Tibial artery (tissue), 4 donors: ENCODE data around the gene ADORA3.

ENCODE experiments used
- DNase-seq, 2 donors: peaks; one replicate each; pipeline ENCODE4 v3.0.0-alpha.2; 2019
- H3K27ac ChIP-seq, 2 donors: fragments of 200-600 bp; sonication (generic) in 1 of 2; 1 replicate in 1 of 2; 2 replicates in 1 of 2; pipeline ENCODE4 v1.5.1; 2018 to 2019; ENCODE audit warnings: mild to moderate bottlenecking in 1 of 2
- H3K27me3 ChIP-seq, 2 donors: fragments of 200-600 bp; sonication (generic) in 1 of 2; one replicate each; pipeline versions ENCODE4 v1.5.1 to v1.6.0; 2016 to 2019
- H3K36me3 ChIP-seq, 3 donors: fragments of 200-600 bp; sonication (generic) in 2 of 3; one replicate each; pipeline ENCODE4 v1.5.1; 2016 to 2019; ENCODE audit warnings: mild to moderate bottlenecking in 2 of 3
- H3K4me1 ChIP-seq, 4 donors: fragments of 200-600 bp; sonication (generic) in 2 of 4; 1 replicate in 3 of 4; 2 replicates in 1 of 4; pipeline ENCODE4 v1.5.1; 2016 to 2019
- H3K4me3 ChIP-seq, 2 donors: fragments of 200-600 bp; sonication (generic) in 1 of 2; 1 replicate in 1 of 2; 2 replicates in 1 of 2; pipeline ENCODE4 v1.5.1; 2018 to 2019; ENCODE audit warnings: mild to moderate bottlenecking in 2 of 2
- H3K9me3 ChIP-seq, 3 donors: fragments of 200-600 bp; sonication (generic) in 1 of 3; one replicate each; pipeline ENCODE4 v1.5.1; 2016 to 2019
- CTCF ChIP-seq, 2 experiments: fragments of 200-600 bp in 1 of 2; fragments of 450-650 bp in 1 of 2; IDR thresholded peaks; one replicate each; pipeline ENCODE4 v1.5.1; 2017 to 2019; ENCODE audit warnings: antibody characterized with exemption in 2 of 2, mild to moderate bottlenecking in 1 of 2, moderate library complexity in 1 of 2
- intact Hi-C: fragments of 100-400 bp; cut with DNase I; formaldehyde crosslinking; loops from one replicate; pipeline ENCODE4 v1.15.0; 2023; ENCODE audit warnings: low total_unique reads

ADORA3 gene

GRCh38 chr1:111461765-111462164 is 41.7 kb downstream of the ADORA3 start:
- TF ChIP-seq CTCF (IDR thresholded peaks at IDR 0.05) = no peak

GRCh38 chr1:111455642-111456031 is 47.8 kb downstream of the ADORA3 start:
- Histone ChIP-seq H3K36me3 (peaks cover 42 to 62% (median 55%) of the 10 kb centered on the region in 3 donors), H3K4me3 (no peak overlapping the region), H3K27me3 (no peaks in the 10 kb centered on the region), H3K9me3 (no peaks in the 10 kb centered on the region), H3K4me1 (peaks cover 0 to 40% (median 18%) of the 10 kb centered on the region in 4 donors), H3K27ac (no peak overlapping the region)
- intact Hi-C loops = no loop called here
- TF ChIP-seq CTCF (IDR thresholded peaks at IDR 0.05) = no peak
- no peak for DNase-seq

More at GRCh38 chr1:111461765-111462164, 41.7 kb downstream of the ADORA3 start:
- Histone ChIP-seq H3K9me3 (no peaks in the 10 kb centered on the region), H3K4me3 (no peak overlapping the region), H3K27me3 (no peaks in the 10 kb centered on the region), H3K4me1 (no peaks in the 10 kb centered on the region), H3K27ac (no peak overlapping the region), H3K36me3 (peaks cover 58 to 85% (median 82%) of the 10 kb centered on the region in 3 donors)
- DNase-seq = no peak
- intact Hi-C loops = no loop called here

- no peak overlapping the region for H3K4me3 ChIP-seq
- H3K36me3 ChIP-seq = peaks cover 41 to 58% (median 51%) of the 10 kb centered on the region in 3 donors
These were observed 48.4 kb downstream of the ADORA3 start for GRCh38 chr1:111454859-111455641.

GRCh38 chr1:111453706-111454105 is 49.7 kb downstream of the ADORA3 start:
- DNase-seq = no peak
- peaks cover 0 to 49% (median 23%) of the 10 kb centered on the region in 4 donors for H3K4me1 ChIP-seq
- no peak overlapping the region for H3K4me3 ChIP-seq
- TF ChIP-seq CTCF (IDR thresholded peaks at IDR 0.05) = no peak
- no peaks in the 10 kb centered on the region for H3K27me3 ChIP-seq
- no peaks in the 10 kb centered on the region for H3K9me3 ChIP-seq
- intact Hi-C loops = no loop called here
- H3K27ac ChIP-seq = no peak overlapping the region
- H3K36me3 ChIP-seq = peaks cover 29 to 44% (median 38%) of the 10 kb centered on the region in 3 donors

More at GRCh38 chr1:111454859-111455641, 48.4 kb downstream of the ADORA3 start:
- intact Hi-C loops = no loop called here
- Histone ChIP-seq H3K27ac (no peak overlapping the region), H3K9me3 (no peaks in the 10 kb centered on the region), H3K4me1 (peaks cover 0 to 45% (median 23%) of the 10 kb centered on the region in 4 donors), H3K27me3 (no peaks in the 10 kb centered on the region)
- DNase-seq = no peak
- no peak for TF ChIP-seq CTCF (IDR thresholded peaks at IDR 0.05)

GRCh38 chr1:111452581-111452980 is 50.9 kb downstream of the ADORA3 start:
- Histone ChIP-seq H3K27ac (no peak overlapping the region), H3K27me3 (no peaks in the 10 kb centered on the region), H3K4me3 (no peak overlapping the region), H3K9me3 (no peaks in the 10 kb centered on the region), H3K36me3 (peaks cover 17 to 33% (median 28%) of the 10 kb centered on the region in 3 donors), H3K4me1 (peaks cover 0 to 58% (median 32%) of the 10 kb centered on the region in 4 donors)
- no peak for TF ChIP-seq CTCF (IDR thresholded peaks at IDR 0.05)
- DNase-seq = no peak
- intact Hi-C loops = no loop called here
